ENCODE results near the gene RNASE12.
"Not testable (repeated sequence)": the region's sequence is repeated elsewhere in the genome, so short reads cannot be mapped to it uniquely, and the experiment has no call there.

RNASE12 gene

DNA sequence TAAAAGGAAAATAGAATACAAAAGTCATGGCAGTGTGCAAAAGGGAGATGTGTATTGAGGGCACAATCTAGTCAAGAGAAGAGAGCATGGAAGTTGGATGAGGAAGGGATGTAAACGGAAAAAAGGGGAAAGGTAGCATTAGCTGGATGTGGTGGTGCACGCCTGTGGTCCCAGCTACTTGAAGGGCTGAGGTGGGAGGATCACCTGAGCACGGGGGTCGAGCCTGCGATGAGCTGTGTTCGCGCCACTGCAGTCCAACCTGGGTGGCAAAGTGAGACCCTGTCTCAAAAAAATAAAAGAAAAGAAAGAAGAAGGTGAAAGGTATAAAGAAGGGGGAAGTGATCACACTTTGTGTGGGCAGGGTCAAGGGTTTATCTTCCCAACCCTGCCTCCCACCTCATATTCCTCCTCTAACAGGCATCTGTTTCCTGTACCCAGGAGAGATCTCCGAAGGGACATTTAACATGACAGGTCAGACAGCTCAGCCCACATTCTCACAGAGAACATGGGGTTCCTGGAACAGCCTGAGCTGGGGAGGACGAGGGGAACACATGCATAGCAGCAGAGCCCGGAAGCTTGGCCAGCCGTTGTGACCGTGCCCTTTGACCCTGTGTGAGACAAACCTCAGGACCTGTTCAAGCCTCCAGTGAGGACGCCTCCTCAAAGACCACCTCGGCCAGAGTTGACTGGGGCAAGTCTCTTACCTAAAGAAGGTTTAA, 12.2 kb downstream of the RNASE12 start:
- Histone ChIP-seq H3K27ac (ENCODE audit: low read depth, low read length) (peak overlapping the region; percentile 93), H3K9ac (ENCODE audit: low read depth, low read length) (peak overlapping the region; percentile 38; the same call in 1 of the 2 replicates), H3K4me1 (ENCODE audit: control insufficient read depth, insufficient read depth, low read length) (peaks cover 51% of the 10 kb centered on the region)

DNA sequence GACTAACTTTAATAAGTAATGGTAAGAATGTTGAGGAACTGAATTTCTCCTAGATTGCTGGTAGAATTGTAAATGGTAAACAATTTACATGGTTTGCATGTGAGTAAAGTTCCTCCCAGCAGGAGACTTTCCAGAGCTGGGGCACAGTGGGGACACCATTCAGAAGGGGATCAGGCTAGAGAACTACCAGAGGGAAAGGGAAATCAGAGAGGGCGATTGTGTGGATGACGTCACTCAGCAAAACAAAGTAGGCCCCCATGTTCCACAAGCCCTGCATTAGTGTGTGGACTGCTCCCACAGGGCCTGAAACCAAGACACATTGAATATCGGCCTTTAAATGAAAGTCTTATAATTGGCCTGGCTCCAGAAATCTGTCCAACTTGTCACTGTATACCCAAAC, 12.9 kb downstream of the RNASE12 start:
- no peaks in the 10 kb centered on the region for H3K27me3 ChIP-seq (ENCODE audit: control insufficient read depth, insufficient read depth, low read length)
- H3K9me3 ChIP-seq (ENCODE audit: control insufficient read depth, insufficient read depth, low read length): no peaks in the 10 kb centered on the region
- H3K9ac ChIP-seq (ENCODE audit: low read depth, low read length): peak overlapping the region; percentile 38; the same call in 1 of the 2 replicates
- peak overlapping the region; percentile 93 for H3K27ac ChIP-seq (ENCODE audit: low read depth, low read length)
- H3K36me3 ChIP-seq (ENCODE audit: control insufficient read depth, insufficient read depth, low read length): no peaks in the 10 kb centered on the region
- H3K4me3 ChIP-seq (ENCODE audit: low read depth, low read length): peak overlapping the region; percentile 46
- peaks cover 45% of the 10 kb centered on the region for H3K4me1 ChIP-seq (ENCODE audit: control insufficient read depth, insufficient read depth, low read length)

More for the DNA sequence above, 12.2 kb downstream of the RNASE12 start:
- H3K27me3 ChIP-seq (ENCODE audit: control insufficient read depth, insufficient read depth, low read length): no peaks in the 10 kb centered on the region
- H3K9me3 ChIP-seq (ENCODE audit: control insufficient read depth, insufficient read depth, low read length): no peaks in the 10 kb centered on the region
- H3K36me3 ChIP-seq (ENCODE audit: control insufficient read depth, insufficient read depth, low read length): no peaks in the 10 kb centered on the region
- H3K4me3 ChIP-seq (ENCODE audit: low read depth, low read length): 0 out of 2 replicates have a peak overlapping the region, but pooled peaks have one; percentile 12

DNA sequence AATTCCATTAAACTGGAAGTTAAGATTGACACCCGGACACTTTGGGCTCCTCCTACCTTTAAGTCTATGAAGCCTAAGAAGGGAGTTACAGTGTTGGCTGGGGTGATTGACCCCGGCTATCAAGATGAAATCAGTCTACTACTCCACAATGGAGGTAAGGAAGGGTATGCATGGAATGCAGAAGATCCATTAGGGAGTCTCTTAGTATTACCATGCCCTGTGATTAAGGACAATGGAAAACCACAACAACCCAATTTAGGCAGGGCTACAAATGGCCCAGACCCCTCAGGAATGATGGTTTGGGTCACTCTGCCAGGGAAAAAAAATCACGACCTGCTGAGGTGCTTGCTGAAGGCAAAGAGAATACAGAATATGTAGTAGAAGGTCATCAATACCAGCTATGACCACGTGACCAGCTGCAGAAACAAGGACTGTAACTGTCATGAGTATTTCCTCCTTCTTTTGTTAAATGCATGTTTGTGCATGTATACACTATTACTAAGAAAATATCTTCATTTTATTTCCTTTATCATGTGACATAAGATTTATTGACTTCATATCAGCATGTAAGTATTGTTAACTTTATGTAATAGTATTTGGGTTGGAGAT, 18.7 kb downstream of the RNASE12 start:
- not testable (repeated sequence) for H3K4me3 ChIP-seq (ENCODE audit: low read depth, low read length); H3K9ac ChIP-seq (ENCODE audit: low read depth, low read length); H3K27me3 ChIP-seq (ENCODE audit: control insufficient read depth, insufficient read depth, low read length); H3K36me3 ChIP-seq (ENCODE audit: control insufficient read depth, insufficient read depth, low read length); H3K4me1 ChIP-seq (ENCODE audit: control insufficient read depth, insufficient read depth, low read length); H3K27ac ChIP-seq (ENCODE audit: low read depth, low read length)
- H3K9me3 ChIP-seq (ENCODE audit: control insufficient read depth, insufficient read depth, low read length): peaks cover 13% of the 10 kb centered on the region

DNA sequence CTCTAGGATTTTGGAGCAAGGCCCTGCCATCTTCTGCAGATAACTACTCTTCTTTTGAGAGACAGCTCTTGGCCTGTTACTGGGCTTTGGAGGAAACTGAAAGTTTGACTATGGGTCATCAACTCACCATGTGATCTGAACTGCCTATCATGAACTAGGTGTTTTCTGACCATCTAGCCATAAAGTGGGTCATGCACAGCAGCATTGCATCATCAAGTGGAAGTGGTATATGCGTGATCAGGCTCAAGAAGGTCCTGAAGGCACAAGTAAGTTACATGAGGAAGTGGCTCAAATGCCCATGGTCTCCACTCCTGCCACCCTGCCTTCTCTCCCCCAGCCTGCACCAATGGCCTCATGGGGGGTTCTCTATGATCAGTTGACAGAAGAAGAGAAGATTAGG, 20.5 kb downstream of the RNASE12 start:
- not testable (repeated sequence) for H3K9ac ChIP-seq (ENCODE audit: low read depth, low read length); H3K27ac ChIP-seq (ENCODE audit: low read depth, low read length)

DNA sequence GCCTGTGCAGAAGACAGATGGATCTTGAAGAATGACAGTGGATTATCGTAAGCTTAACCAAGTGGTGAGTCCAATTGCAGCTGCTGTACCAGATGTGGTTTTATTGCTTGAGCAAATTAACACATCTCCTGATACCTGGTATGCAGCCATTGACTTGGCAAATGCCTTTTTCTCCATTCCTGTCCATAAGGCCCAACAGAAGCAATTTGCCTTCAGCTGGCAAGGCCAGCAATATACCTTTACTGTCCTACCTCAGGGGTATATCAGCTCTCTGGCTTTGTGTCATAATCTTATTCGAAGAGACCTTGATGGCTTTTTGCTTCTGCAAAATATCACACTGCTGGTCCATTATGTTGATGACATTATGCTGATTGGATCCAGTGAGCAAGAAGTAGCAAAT, 21.3 kb downstream of the RNASE12 start:
- not testable (repeated sequence) for H3K27ac ChIP-seq (ENCODE audit: low read depth, low read length); H3K9ac ChIP-seq (ENCODE audit: low read depth, low read length); H3K4me3 ChIP-seq (ENCODE audit: low read depth, low read length); H3K4me1 ChIP-seq (ENCODE audit: control insufficient read depth, insufficient read depth, low read length); H3K36me3 ChIP-seq (ENCODE audit: control insufficient read depth, insufficient read depth, low read length); H3K27me3 ChIP-seq (ENCODE audit: control insufficient read depth, insufficient read depth, low read length)
- H3K9me3 ChIP-seq (ENCODE audit: control insufficient read depth, insufficient read depth, low read length): peaks cover 13% of the 10 kb centered on the region

More for the DNA sequence above, 20.5 kb downstream of the RNASE12 start:
- H3K4me1 ChIP-seq (ENCODE audit: control insufficient read depth, insufficient read depth, low read length); H3K4me3 ChIP-seq (ENCODE audit: low read depth, low read length); H3K36me3 ChIP-seq (ENCODE audit: control insufficient read depth, insufficient read depth, low read length); H3K27me3 ChIP-seq (ENCODE audit: control insufficient read depth, insufficient read depth, low read length): not testable (repeated sequence)
- H3K9me3 ChIP-seq (ENCODE audit: control insufficient read depth, insufficient read depth, low read length): peaks cover 13% of the 10 kb centered on the region

DNA sequence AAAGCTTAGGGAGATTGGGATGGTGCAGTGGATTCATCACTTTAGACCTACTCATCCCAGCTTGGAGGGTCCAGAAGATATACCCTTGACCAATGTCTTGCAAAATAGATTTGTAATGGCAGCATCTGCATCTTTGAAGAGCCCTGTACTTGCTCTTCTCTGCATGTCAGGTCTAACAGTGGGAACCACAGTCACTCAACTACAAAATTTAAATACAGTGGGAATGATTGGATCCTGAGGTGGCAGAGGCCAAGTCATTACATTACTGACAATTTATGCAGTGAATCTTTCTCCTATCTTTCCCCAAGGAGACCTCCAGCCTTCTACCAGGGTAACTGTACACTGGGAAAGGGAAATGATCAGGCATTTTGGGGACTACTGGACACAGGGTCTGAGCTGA, 22.1 kb downstream of the RNASE12 start:
- Histone ChIP-seq H3K36me3 (ENCODE audit: control insufficient read depth, insufficient read depth, low read length) (no peaks in the 10 kb centered on the region), H3K4me1 (ENCODE audit: control insufficient read depth, insufficient read depth, low read length) (peaks cover 8% of the 10 kb centered on the region), H3K9ac (ENCODE audit: low read depth, low read length) (no peak overlapping the region), H3K9me3 (ENCODE audit: control insufficient read depth, insufficient read depth, low read length) (peaks cover 13% of the 10 kb centered on the region), H3K27me3 (ENCODE audit: control insufficient read depth, insufficient read depth, low read length) (no peaks in the 10 kb centered on the region), H3K4me3 (ENCODE audit: low read depth, low read length) (no peak overlapping the region), H3K27ac (ENCODE audit: low read depth, low read length) (no peak overlapping the region)

DNA sequence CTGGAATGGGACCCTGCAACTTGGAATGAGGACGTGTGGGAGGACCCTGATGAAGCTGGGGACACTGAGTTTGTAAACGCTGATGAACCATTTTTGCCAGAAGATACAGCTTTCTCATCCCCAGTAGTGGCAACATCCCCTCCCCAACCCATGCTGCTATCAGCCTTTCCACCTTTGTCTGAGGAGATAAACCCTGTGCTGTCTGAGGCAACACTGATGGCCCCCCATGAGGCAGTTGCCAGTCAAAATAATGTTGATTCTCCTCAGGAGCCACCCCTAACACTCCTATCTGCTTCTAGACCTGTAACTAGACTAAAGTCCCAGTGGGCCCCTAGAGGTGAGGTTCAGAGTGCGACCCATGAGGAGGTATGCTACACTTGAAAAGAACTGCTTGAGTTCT, 22.8 kb downstream of the RNASE12 start:
- Histone ChIP-seq H3K4me3 (ENCODE audit: low read depth, low read length) (no peak overlapping the region), H3K9ac (ENCODE audit: low read depth, low read length) (no peak overlapping the region), H3K27me3 (ENCODE audit: control insufficient read depth, insufficient read depth, low read length) (no peaks in the 10 kb centered on the region), H3K4me1 (ENCODE audit: control insufficient read depth, insufficient read depth, low read length) (peaks cover 8% of the 10 kb centered on the region), H3K27ac (ENCODE audit: low read depth, low read length) (no peak overlapping the region), H3K9me3 (ENCODE audit: control insufficient read depth, insufficient read depth, low read length) (peaks cover 13% of the 10 kb centered on the region), H3K36me3 (ENCODE audit: control insufficient read depth, insufficient read depth, low read length) (no peaks in the 10 kb centered on the region)

DNA sequence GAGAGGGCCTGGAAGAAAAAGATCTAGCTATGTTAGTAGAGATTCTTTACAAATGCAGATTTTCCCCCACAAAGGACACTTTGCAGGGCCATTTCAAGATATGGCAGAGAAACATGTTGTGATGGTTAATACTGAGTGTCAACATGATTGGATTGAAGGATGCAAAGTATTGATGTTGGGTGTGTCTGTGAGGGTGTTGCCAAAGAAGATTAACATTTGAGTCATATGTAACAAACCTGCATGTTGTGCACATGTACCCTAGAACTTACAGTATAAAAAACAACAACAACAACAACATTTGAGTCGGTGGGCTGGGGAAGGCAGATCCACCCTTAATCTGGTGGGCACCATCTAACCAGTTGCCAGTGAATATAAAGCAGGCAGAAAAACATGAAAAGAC, 24.0 kb downstream of the RNASE12 start:
- not testable (repeated sequence) for H3K4me3 ChIP-seq (ENCODE audit: low read depth, low read length); H3K27ac ChIP-seq (ENCODE audit: low read depth, low read length); H3K9ac ChIP-seq (ENCODE audit: low read depth, low read length); H3K27me3 ChIP-seq (ENCODE audit: control insufficient read depth, insufficient read depth, low read length); H3K36me3 ChIP-seq (ENCODE audit: control insufficient read depth, insufficient read depth, low read length); H3K4me1 ChIP-seq (ENCODE audit: control insufficient read depth, insufficient read depth, low read length)
- peaks cover 13% of the 10 kb centered on the region for H3K9me3 ChIP-seq (ENCODE audit: control insufficient read depth, insufficient read depth, low read length)

DNA sequence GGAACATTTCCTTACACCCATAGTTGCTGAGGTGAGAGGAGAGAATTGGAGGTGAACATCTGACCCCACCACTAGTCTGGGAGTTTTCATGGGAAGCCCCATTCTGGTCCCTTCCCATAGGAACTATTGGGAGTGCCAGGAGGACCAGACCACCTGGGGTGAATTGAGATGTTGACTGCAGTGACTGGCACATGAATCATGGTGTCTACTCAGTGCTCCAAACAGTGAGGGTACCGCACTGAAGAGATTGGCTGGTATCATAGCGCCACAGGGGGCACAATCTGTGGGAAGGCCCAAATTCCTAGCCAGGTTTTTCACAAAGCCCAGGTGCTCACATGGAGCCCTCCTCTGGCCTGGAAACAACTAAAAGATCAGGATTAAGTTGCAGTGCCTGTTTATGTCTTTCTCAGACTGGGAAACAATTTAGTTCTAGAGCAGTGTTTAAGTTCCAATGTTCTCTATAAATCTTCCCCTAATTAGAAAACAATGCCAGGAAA, 26.6 kb downstream of the RNASE12 start:
- Histone ChIP-seq H3K27ac (ENCODE audit: low read depth, low read length) (peak overlapping the region; percentile 24), H3K27me3 (ENCODE audit: control insufficient read depth, insufficient read depth, low read length) (no peaks in the 10 kb centered on the region), H3K4me1 (ENCODE audit: control insufficient read depth, insufficient read depth, low read length) (peaks cover 23% of the 10 kb centered on the region), H3K9me3 (ENCODE audit: control insufficient read depth, insufficient read depth, low read length) (peaks cover 13% of the 10 kb centered on the region), H3K4me3 (ENCODE audit: low read depth, low read length) (no peak overlapping the region), H3K36me3 (ENCODE audit: control insufficient read depth, insufficient read depth, low read length) (no peaks in the 10 kb centered on the region), H3K9ac (ENCODE audit: low read depth, low read length) (no peak overlapping the region)

DNA sequence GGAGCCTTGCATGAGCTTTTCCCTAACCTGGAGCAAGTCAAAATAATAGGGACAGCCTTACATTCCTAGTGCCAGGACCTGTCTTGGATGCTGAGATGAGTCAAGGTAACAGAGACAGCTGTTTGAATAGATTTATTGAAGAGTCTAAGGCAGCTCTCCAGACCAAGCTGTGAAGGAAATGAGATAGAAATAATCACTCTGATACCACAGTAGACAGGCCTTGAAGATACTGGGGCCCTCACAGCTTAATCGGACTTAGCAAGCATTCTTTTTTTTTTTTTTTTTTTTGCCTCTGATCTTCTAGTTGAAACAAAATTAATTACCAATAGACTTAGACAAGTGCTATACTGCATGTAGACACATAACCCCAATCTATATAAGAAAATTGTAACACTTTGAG, 27.2 kb downstream of the RNASE12 start:
- Histone ChIP-seq H3K9me3 (ENCODE audit: control insufficient read depth, insufficient read depth, low read length) (peaks cover 7% of the 10 kb centered on the region), H3K9ac (ENCODE audit: low read depth, low read length) (no peak overlapping the region), H3K4me1 (ENCODE audit: control insufficient read depth, insufficient read depth, low read length) (peaks cover 28% of the 10 kb centered on the region), H3K4me3 (ENCODE audit: low read depth, low read length) (no peak overlapping the region), H3K27me3 (ENCODE audit: control insufficient read depth, insufficient read depth, low read length) (no peaks in the 10 kb centered on the region), H3K36me3 (ENCODE audit: control insufficient read depth, insufficient read depth, low read length) (no peaks in the 10 kb centered on the region), H3K27ac (ENCODE audit: low read depth, low read length) (no peak overlapping the region)

DNA sequence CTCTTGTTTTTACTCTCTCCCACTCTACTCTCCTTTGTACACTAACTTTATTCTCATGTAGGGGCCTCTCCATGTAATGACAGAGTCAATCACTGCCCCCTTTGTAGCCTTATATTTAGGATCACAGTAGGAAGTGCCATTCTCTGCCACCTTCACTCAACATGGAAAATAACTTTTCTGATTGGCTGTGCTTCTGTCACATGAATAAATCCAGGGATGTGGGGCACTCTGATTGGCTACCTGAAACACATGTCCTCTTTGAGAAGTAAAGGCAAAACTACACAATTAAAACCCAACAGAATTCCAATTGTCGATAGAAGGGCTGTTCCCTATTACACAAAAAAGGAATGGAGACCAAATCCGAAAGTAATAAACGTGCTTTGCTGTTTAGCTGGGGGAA, 30.2 kb downstream of the RNASE12 start, which contains the start of gene RNASE9:
Gene RNASE9 (minus strand): TSS at position 87 of the 400 bp plus-strand sequence.
- Histone ChIP-seq H3K27me3 (ENCODE audit: control insufficient read depth, insufficient read depth, low read length) (no peaks in the 10 kb centered on the region), H3K4me3 (ENCODE audit: low read depth, low read length) (peak within 1 kb of the TSS; percentile 0; the same call in 1 of the 2 replicates), H3K27ac (ENCODE audit: low read depth, low read length) (peak within 1 kb of the TSS; percentile 92), H3K9ac (ENCODE audit: low read depth, low read length) (no peak within 1 kb of the TSS), H3K9me3 (ENCODE audit: control insufficient read depth, insufficient read depth, low read length) (no peaks in the 10 kb centered on the region), H3K36me3 (ENCODE audit: control insufficient read depth, insufficient read depth, low read length) (no peaks in the 10 kb centered on the region), H3K4me1 (ENCODE audit: control insufficient read depth, insufficient read depth, low read length) (peaks cover 57% of the 10 kb centered on the region)

Data from HUES48 (cell line).